ENCODE measurements around the gene KLF2. TPM values are rescaled to one million over a fixed set of nuclear protein-coding genes. Genes with fewer than 3 reads are reported as not detected.
A peak's percentile ranks its signal among the peaks of the same experiment; 100 is the strongest.

The KLF2 gene
- total RNA-seq, 6 experiments from 2014 or later, result 26.4 to 36.8 (median 32.4) TPM

GRCh38 chr19:16285769-16286498 is 38.7 kb upstream of the KLF2 start:
- H3K36me3 Mint-ChIP-seq (ENCODE audit: low read depth), result no peaks in the 10 kb centered on the region
- H3K27ac Mint-ChIP-seq, result no peak overlapping the region
- no peaks in the 10 kb centered on the region for H3K9me3 Mint-ChIP-seq
- H3K4me3 Mint-ChIP-seq, result no peak overlapping the region
- H3K4me1 Mint-ChIP-seq (ENCODE audit: low read depth), result peaks cover 19% of the 10 kb centered on the region
- DNase-seq, result no peak
- no peak for TF ChIP-seq CTCF (IDR thresholded peaks at IDR 0.05)
- peaks cover 21% of the 10 kb centered on the region for H3K27me3 Mint-ChIP-seq (ENCODE audit: insufficient read depth)

- peaks cover 15% of the 10 kb centered on the region for H3K4me1 Mint-ChIP-seq (ENCODE audit: low read depth)
- H3K27me3 Mint-ChIP-seq (ENCODE audit: insufficient read depth), result peaks cover 18% of the 10 kb centered on the region
- H3K4me3 Mint-ChIP-seq, result no peak overlapping the region
- H3K36me3 Mint-ChIP-seq (ENCODE audit: low read depth), result no peaks in the 10 kb centered on the region
- no peaks in the 10 kb centered on the region for H3K9me3 Mint-ChIP-seq
- no peak for TF ChIP-seq CTCF (IDR thresholded peaks at IDR 0.05)
- no peak overlapping the region for H3K27ac Mint-ChIP-seq
- no peak for DNase-seq
Observed at GRCh38 chr19:16288544-16288943, 36.1 kb upstream of the KLF2 start.

- H3K4me3 Mint-ChIP-seq, result no peak overlapping the region
- DNase-seq, result no peak
- H3K4me1 Mint-ChIP-seq (ENCODE audit: low read depth), result peaks cover 22% of the 10 kb centered on the region
- no peak for TF ChIP-seq CTCF (IDR thresholded peaks at IDR 0.05)
- no peaks in the 10 kb centered on the region for H3K9me3 Mint-ChIP-seq
- no peak overlapping the region for H3K27ac Mint-ChIP-seq
- peaks cover 18% of the 10 kb centered on the region for H3K27me3 Mint-ChIP-seq (ENCODE audit: insufficient read depth)
- H3K36me3 Mint-ChIP-seq (ENCODE audit: low read depth), result no peaks in the 10 kb centered on the region
Observed at GRCh38 chr19:16289594-16289993, 35.0 kb upstream of the KLF2 start.

- no peak for TF ChIP-seq CTCF (IDR thresholded peaks at IDR 0.05)
- H3K4me1 Mint-ChIP-seq (ENCODE audit: low read depth), result peaks cover 22% of the 10 kb centered on the region
- H3K4me3 Mint-ChIP-seq, result no peak overlapping the region
Observed at GRCh38 chr19:16290692-16291091, 33.9 kb upstream of the KLF2 start.

GRCh38 chr19:16293118-16294091 is 31.2 kb upstream of the KLF2 start:
- H3K4me3 Mint-ChIP-seq, result peak overlapping the region; percentile 90

More at GRCh38 chr19:16290692-16291091, 33.9 kb upstream of the KLF2 start:
- Mint-ChIP-seq H3K27me3 (ENCODE audit: insufficient read depth) (peaks cover 18% of the 10 kb centered on the region), H3K9me3 (no peaks in the 10 kb centered on the region), H3K36me3 (ENCODE audit: low read depth) (no peaks in the 10 kb centered on the region), H3K27ac (no peak overlapping the region)
- no peak for DNase-seq

More at GRCh38 chr19:16293118-16294091, 31.2 kb upstream of the KLF2 start:
- peak; percentile 72 for DNase-seq
- peaks cover 22% of the 10 kb centered on the region for H3K4me1 Mint-ChIP-seq (ENCODE audit: low read depth)
- H3K27ac Mint-ChIP-seq, result peak overlapping the region; percentile 97
- H3K9me3 Mint-ChIP-seq, result no peaks in the 10 kb centered on the region
- TF ChIP-seq CTCF (IDR thresholded peaks at IDR 0.05), result no peak
- H3K36me3 Mint-ChIP-seq (ENCODE audit: low read depth), result no peaks in the 10 kb centered on the region
- H3K27me3 Mint-ChIP-seq (ENCODE audit: insufficient read depth), result peaks cover 4% of the 10 kb centered on the region
